HEK293 (cell line): ENCODE measurements around the gene PPM1N.
A peak's percentile ranks its signal among the peaks of the same experiment; 100 is the strongest.

ENCODE experiments used
- CTCF ChIA-PET: fragments of 350-600 bp; formaldehyde crosslinking; extraction: SDS; loops from one replicate; lab custom pipeline; 2021; ENCODE audit warnings: antibody characterized with exemption; lab: Yijun Ruan, JAX
- POLR2A ChIA-PET: fragments of 300-600 bp; formaldehyde crosslinking; extraction: SDS; loops from one replicate; lab custom pipeline; 2020; ENCODE audit warnings: antibody characterized with exemption, inconsistent platforms; lab: Yijun Ruan, JAX
- H3K27ac ChIP-seq: fragments of 200-500 bp; sonication (Bioruptor generic); 2 replicates; pipeline ENCODE4 v1.5.1; 2014; ENCODE audit warnings: low read depth, low read length, control low read depth, inconsistent platforms; ENCODE audit errors: extremely low read depth
- H3K36me3 ChIP-seq, 2 experiments: fragments of 200-500 bp in 1 of 2; sonication (Bioruptor generic) in 1 of 2; 1 replicate in 1 of 2; 2 replicates in 1 of 2; pipeline ENCODE4 v1.5.1; 2014 to 2017; ENCODE audit warnings: inconsistent platforms in 2 of 2, low read length in 2 of 2; ENCODE audit not compliant: control insufficient read depth in 2 of 2, insufficient read depth in 1 of 2
- H3K4me1 ChIP-seq: fragments of 200-500 bp; sonication (Bioruptor generic); 2 replicates; pipeline ENCODE4 v1.5.1; 2014; ENCODE audit warnings: mild to moderate bottlenecking, low read length, inconsistent platforms; ENCODE audit not compliant: control insufficient read depth, insufficient read depth
- H3K4me3 ChIP-seq: 2 replicates; pipeline ENCODE4 v1.5.1; 2011; ENCODE audit warnings: low read depth, mild to moderate bottlenecking, control low read depth, low read length, moderate library complexity
- H3K9me3 ChIP-seq: fragments of 200-500 bp; sonication (Bioruptor generic); 2 replicates; pipeline ENCODE4 v1.5.1; 2014; ENCODE audit warnings: low read depth, low read length, inconsistent platforms; ENCODE audit not compliant: control insufficient read depth, insufficient read depth
- IKZF3 ChIP-seq: fragments of 450-650 bp; IDR thresholded peaks from 2 replicates; pipeline ENCODE4 v1.5.0; 2018; ENCODE audit warnings: missing biosample characterization, mild to moderate bottlenecking, missing genetic modification characterization, moderate library complexity
- PRDM10 ChIP-seq: fragments of 450-650 bp; formaldehyde crosslinking; IDR thresholded peaks from 2 replicates; pipeline ENCODE4 v1.5.1; 2016; ENCODE audit warnings: missing biosample characterization, missing genetic modification characterization
- ZBTB48 ChIP-seq: fragments of 450-650 bp; formaldehyde crosslinking; IDR thresholded peaks from 2 replicates; pipeline ENCODE4 v1.5.1; 2016; ENCODE audit warnings: missing biosample characterization, missing genetic modification characterization
- ZNF18 ChIP-seq: fragments of 450-650 bp; formaldehyde crosslinking; IDR thresholded peaks from 2 replicates; pipeline ENCODE4 v1.5.1; 2016; ENCODE audit warnings: missing biosample characterization, missing genetic modification characterization
- ZNF24 ChIP-seq: fragments of 450-650 bp; formaldehyde crosslinking; IDR thresholded peaks from 2 replicates; pipeline ENCODE4 v1.5.1; 2016; ENCODE audit warnings: missing biosample characterization, missing genetic modification characterization
- ZNF398 ChIP-seq: fragments of 450-650 bp; formaldehyde crosslinking; IDR thresholded peaks from 2 replicates; pipeline ENCODE4 v1.5.1; 2017; ENCODE audit warnings: missing biosample characterization, missing genetic modification characterization
- ZNF530 ChIP-seq: fragments of 450-650 bp; formaldehyde crosslinking; IDR thresholded peaks from 2 replicates; pipeline ENCODE4 v1.5.1; 2016; ENCODE audit warnings: low read depth, missing biosample characterization, missing genetic modification characterization
- ZNF626 ChIP-seq: fragments of 450-650 bp; sonication (Bioruptor Pico); formaldehyde crosslinking; IDR thresholded peaks from 2 replicates; pipeline ENCODE4 v1.5.1; 2018; ENCODE audit warnings: missing biosample characterization, missing genetic modification characterization, inconsistent platforms
- ZNF654 ChIP-seq: fragments of 450-650 bp; formaldehyde crosslinking; IDR thresholded peaks from 2 replicates; pipeline ENCODE4 v1.5.1; 2016; ENCODE audit warnings: low read depth, missing biosample characterization, missing genetic modification characterization
- ZNF747 ChIP-seq: fragments of 450-650 bp; formaldehyde crosslinking; IDR thresholded peaks from 2 replicates; pipeline ENCODE4 v1.5.1; 2016; ENCODE audit warnings: missing biosample characterization, missing genetic modification characterization

Gene PPM1N

GRCh38 chr19:45526971-45527370 is 28.7 kb downstream of the PPM1N start:
- CTCF ChIA-PET = interaction anchor here (0.5 to 7.6 kb wide), 8 partner anchors 9 to 124 kb away, joined by 3 to 40 read pairs (median 4); no protein-coding TSS in a partner anchor
- POLR2A ChIA-PET = interaction anchor here (0.7 kb wide), 1 partner anchor 637 kb away, joined by 3 read pairs; no protein-coding TSS in a partner anchor
- TF ChIP-seq ZNF626 (tag by site-specific recombination) = no peak
- peak; percentile 40; the same call in 1 of the 2 replicates for TF ChIP-seq ZNF398 (tag by site-specific recombination)
- H3K4me3 ChIP-seq = no peak overlapping the region
- H3K9me3 ChIP-seq = no peaks in the 10 kb centered on the region
- no peaks in the 10 kb centered on the region for H3K4me1 ChIP-seq
- no peak overlapping the region for H3K27ac ChIP-seq
- H3K36me3 ChIP-seq = peaks cover 14 to 34% of the 10 kb centered on the region in 2 experiments; a peak in 2 of 3 replicates

GRCh38 chr19:45527731-45528130 is 29.5 kb downstream of the PPM1N start:
- CTCF ChIA-PET = interaction anchor here (0.5 to 7.6 kb wide), 6 partner anchors 28 to 123 kb away, joined by 3 to 40 read pairs (median 4); no protein-coding TSS in a partner anchor
- peaks cover 14 to 34% of the 10 kb centered on the region in 2 experiments; a peak in 2 of 3 replicates for H3K36me3 ChIP-seq
- TF ChIP-seq ZNF530 (tag by site-specific recombination) (no peak), ZNF18 (tag by site-specific recombination) (no peak), ZBTB48 (tag by site-specific recombination) (0 out of 2 replicates have a peak, but pooled peaks have one; percentile 10), PRDM10 (tag by site-specific recombination) (no peak), ZNF747 (no peak), ZNF24 (tag by site-specific recombination) (no peak)
- TF ChIP-seq, all 188 proteins: peak for 1
- no peak overlapping the region for H3K27ac ChIP-seq
- POLR2A ChIA-PET = interaction anchor here (0.7 kb wide), 1 partner anchor 638 kb away, joined by 3 read pairs; no protein-coding TSS in a partner anchor
- H3K4me3 ChIP-seq = no peak overlapping the region
- H3K9me3 ChIP-seq = no peaks in the 10 kb centered on the region
- no peaks in the 10 kb centered on the region for H3K4me1 ChIP-seq

- H3K4me1 ChIP-seq = no peaks in the 10 kb centered on the region
- no peak overlapping the region for H3K27ac ChIP-seq
- peaks cover 14 to 34% of the 10 kb centered on the region in 2 experiments; a peak in 2 of 3 replicates for H3K36me3 ChIP-seq
- TF ChIP-seq PRDM10 (tag by site-specific recombination) (peak; percentile 98), IKZF3 (no peak), ZNF654 (tag by site-specific recombination) (no peak), ZNF398 (tag by site-specific recombination) (peak; percentile 58)
- CTCF ChIA-PET = interaction anchor here (1.0 to 7.6 kb wide), 4 partner anchors 27 to 114 kb away, joined by 3 to 40 read pairs (median 6); no protein-coding TSS in a partner anchor
- no peaks in the 10 kb centered on the region for H3K9me3 ChIP-seq
- peak overlapping the region; percentile 19 for H3K4me3 ChIP-seq
- POLR2A ChIA-PET = no interaction called here
These were observed 30.0 kb downstream of the PPM1N start for GRCh38 chr19:45528149-45528743.
